D721Med (cell line): ENCODE data around the gene HMGA1.
"Not testable (repeated sequence)": the region's sequence is repeated elsewhere in the genome, so short reads cannot be mapped to it uniquely, and the experiment has no call there.

Experiments used
- DNase-seq: peaks from one replicate; pipeline ENCODE4 v3.0.0; 2011; ENCODE audit warnings: low spot score; ENCODE audit not compliant: insufficient read length
- FAIRE-seq: peaks from 2 replicates; lab custom pipeline; 2011; peaks lifted over from hg19 to GRCh38; lab: Jason Lieb, UNC
- TF ChIP-seq, protein P1 (sequence below): IDR thresholded peaks from 2 replicates; pipeline ENCODE4 v1.5.1; 2012; ENCODE audit warnings: mild to moderate bottlenecking, control low read depth; ENCODE audit not compliant: insufficient read depth; ENCODE audit errors: missing control alignments

HMGA1 gene

DNA sequence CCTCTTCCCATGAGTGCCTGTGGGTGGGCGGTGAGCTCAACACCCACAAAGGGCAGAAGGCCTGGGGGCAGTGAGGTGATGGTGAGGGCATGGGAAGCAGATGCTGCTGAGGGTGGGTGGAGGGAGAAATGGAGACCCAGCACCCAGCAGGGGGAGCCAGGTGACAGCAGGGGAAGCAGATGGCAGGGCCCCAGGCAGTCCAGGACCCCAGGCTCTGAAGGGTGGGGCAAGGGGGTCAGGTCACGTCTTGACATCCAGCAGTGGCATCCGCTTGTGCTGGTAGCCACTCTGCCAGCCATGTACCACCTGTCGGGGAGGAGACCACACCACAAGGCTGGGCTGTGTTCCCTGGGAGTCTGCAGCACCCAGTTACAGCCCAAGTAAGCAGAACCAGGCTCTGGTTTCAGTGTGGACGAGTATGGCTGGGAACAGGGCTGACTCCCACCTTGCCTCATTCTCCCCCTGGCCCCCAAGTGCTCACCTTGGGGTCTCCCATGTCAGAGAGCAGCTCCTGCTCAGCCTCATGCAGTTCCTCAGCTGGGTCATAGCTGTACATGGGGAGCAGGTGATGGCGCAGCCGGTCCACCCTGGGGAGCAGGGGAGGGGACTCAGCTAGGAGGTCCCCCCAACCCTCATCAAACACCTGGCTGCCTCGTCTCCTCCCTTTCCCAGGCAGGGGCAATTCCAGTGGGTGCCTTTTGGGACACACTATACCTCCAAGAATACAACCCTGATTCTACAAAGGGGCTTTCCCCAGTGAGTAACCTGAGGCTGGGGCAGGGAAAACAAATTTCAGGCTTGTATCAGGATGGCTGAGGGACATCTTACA is 10.1 kb downstream of the HMGA1 start:
- no peak for FAIRE-seq
- TF ChIP-seq, protein P1, sequence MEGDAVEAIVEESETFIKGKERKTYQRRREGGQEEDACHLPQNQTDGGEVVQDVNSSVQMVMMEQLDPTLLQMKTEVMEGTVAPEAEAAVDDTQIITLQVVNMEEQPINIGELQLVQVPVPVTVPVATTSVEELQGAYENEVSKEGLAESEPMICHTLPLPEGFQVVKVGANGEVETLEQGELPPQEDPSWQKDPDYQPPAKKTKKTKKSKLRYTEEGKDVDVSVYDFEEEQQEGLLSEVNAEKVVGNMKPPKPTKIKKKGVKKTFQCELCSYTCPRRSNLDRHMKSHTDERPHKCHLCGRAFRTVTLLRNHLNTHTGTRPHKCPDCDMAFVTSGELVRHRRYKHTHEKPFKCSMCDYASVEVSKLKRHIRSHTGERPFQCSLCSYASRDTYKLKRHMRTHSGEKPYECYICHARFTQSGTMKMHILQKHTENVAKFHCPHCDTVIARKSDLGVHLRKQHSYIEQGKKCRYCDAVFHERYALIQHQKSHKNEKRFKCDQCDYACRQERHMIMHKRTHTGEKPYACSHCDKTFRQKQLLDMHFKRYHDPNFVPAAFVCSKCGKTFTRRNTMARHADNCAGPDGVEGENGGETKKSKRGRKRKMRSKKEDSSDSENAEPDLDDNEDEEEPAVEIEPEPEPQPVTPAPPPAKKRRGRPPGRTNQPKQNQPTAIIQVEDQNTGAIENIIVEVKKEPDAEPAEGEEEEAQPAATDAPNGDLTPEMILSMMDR: peak; percentile 49
- no peak for DNase-seq

DNA sequence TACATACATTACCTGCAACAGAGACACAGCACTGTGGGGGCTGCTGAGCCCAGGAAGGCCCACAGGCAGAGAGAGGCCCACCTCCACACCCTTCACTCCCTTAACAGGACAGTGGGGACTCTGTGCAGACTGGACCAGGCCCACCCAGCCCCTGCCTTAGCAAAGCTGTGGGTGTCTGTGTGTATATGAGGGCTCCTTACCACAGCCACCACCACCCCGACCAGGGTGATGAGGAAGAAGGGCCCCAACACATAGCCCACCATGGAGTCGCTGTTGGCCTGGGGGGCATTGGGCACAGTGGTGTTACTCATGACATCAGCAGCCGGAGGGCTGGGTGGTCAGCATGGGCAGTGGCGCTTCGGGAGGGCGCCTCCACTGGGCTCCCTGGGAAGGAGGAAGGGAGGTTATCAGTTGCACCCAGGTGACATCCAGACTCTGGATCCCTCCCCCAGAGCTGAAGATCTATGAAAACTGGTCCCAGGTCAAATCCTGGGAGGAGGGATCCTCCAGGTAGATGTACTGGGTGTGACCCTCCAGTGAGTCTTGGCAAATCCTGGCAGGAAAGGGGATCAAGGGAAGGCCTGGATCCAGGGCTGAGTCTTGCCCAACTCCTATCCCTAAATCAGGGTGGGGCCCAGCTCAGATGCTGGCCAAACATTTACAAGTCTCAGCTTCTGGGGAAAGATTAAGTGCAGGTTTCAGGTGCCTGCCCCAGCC is 11.0 kb downstream of the HMGA1 start:
- TF ChIP-seq, protein P1: no peak
- FAIRE-seq: no peak
- DNase-seq: no peak

DNA sequence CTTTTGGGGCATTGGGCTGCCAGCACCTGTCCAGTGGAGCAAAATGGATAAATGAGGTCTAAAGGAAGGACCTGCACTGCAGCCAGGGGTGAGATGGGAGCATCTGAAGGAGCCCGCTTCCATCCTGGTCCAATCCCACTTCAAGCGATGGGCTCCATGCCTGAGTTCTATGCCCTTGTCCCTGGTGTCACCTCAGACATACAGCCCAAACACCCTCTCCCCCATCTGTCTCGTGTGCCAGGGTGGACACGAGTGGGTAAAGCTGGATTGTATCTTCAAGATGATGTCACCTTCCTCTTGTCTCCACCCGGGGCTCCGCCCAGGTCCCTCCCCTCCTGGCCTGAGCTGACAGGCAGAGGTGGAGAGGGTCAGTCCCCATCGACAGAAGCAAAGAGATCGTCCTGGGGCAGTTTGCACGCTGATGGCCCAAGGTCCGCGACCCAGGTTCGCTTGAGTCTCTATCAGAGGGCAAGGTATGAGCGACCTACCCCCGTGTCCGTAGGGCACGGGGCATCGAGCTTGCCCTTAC is 11.6 kb downstream of the HMGA1 start:
- FAIRE-seq: no peak
- TF ChIP-seq, protein P1: no peak
- no peak for DNase-seq

DNA sequence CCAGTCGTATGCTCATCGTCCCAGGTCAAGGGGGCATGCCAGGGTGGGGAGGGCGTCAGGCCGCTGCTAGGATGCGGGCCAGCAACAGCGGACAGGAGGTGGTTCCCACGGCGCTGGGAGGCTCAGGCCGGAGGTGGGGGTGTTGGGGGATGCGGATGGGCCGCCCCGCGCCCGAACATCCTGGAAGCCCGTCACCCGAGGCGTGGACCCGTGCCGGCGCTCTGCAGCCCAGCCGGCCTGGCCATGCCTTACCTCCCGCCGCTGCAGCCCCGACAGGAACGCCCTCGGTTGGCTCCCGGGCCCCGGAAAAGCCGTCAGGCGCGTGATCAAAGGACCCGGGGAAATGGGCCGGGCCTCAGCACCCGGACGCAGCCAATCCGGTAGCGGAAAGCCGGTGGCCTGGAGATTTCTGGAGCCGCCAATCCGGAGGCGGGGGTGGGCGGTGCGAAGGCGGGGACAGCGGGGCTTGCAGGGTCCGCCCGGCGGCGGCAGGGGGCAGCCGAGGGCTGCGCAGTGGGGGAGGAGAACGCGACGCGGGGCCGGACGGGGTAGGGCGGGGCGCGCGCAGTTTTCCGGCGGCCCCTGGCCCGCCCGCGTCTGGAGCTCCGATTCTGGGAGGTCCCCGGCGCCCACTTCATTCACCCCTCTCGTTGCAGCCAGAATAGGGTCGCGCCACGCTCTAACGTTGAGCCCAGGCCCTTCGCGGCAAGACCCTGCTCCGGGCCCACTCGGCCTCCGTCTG is 12.2 kb downstream of the HMGA1 start, which contains the start of gene SMIM29:
Gene SMIM29, minus strand, starts transcription at position 280 of the 742 bp plus-strand sequence. CDS start 1,215 bp downstream, outside the sequence.
- DNase-seq: peak; percentile 80
- TF ChIP-seq, protein P1: peak; percentile 59
- FAIRE-seq: no peak

DNA sequence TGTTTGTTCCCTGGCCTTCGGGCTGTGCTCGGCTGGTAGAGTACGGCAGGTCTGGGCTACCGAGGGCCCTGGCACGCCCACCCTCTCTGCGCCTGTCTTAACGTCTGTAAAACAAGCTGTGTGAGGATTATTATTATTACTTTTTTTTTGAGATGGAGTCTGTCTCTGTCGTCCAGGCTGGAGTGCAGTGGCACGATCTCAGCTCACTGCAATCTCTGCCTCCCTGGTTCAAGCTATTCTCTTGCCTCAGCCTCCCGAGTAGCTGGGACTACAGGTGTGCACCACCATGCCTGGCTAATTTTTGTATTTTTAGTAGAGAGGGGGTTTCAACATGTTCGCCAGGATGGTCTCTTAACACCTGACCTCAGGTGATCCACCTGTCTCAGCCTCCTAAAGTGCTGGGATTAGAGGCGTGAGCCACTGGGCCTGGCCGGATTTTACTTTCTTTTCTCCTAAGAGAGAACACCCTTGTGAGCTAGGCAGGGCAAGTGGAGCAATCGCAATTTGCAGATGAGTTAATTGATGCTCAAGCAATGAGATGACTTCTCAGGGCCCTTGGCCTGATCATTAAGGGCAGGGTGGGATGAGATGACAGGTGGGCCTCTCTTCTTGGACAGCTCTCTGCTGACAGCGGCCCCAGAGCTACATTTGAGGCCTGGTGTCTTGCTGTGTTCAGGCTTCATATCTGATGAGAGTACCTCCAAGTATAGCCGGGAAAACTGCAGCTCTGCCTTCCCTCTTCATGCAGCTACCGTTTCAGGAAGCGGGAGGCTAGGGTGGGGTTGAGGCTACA is 13.0 kb downstream of the HMGA1 start:
- FAIRE-seq (no peak), DNase-seq (no peak)
- TF ChIP-seq, protein P1: no peak

DNA sequence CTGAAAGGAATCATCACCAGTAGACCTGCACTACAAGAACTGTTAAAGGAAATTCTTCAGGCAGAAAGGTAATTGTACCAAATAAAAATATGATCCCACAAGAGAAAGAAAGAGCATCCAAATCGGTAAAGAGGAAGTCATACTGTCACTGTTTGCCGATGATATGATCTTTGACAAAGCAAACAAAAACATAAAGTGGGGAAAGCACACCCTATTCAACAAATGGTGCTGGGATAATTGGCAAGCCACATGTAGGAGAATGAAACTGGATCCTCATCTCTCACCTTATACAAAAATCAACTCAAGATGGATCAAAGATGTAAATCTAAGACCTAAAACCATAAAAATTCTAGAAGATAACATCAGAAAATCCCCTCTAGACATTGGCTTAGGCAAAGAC is 15.7 kb downstream of the HMGA1 start:
- DNase-seq, FAIRE-seq: not testable (repeated sequence)
